K562 (cell line): ENCODE data around the gene NEMP1. TPM values are rescaled to one million over a fixed set of nuclear protein-coding genes. Genes with fewer than 3 reads are reported as not detected.
A peak's percentile ranks its signal among the peaks of the same experiment; 100 is the strongest.

Experiments used
- ADNP ChIP-seq: fragments of 200-800 bp; sonication (Bioruptor generic); IDR thresholded peaks from 2 replicates; pipeline ENCODE4 v1.6.1; 2016; ENCODE audit warnings: missing genetic modification characterization, missing compliant biosample characterization
- ARID2 ChIP-seq: fragments of 450-650 bp; IDR thresholded peaks from 2 replicates; pipeline ENCODE4 v1.6.1; 2017; ENCODE audit warnings: antibody characterized with exemption, mild to moderate bottlenecking
- CBFB ChIP-seq: sonication (generic); formaldehyde crosslinking; IDR thresholded peaks from 2 replicates; pipeline ENCODE4 v1.4.0; 2020; ENCODE audit warnings: mild to moderate bottlenecking, missing genetic modification reagents
- KLF10 ChIP-seq: fragments of 250-450 bp; sonication (Bioruptor Pico); IDR thresholded peaks from 2 replicates; pipeline ENCODE4 v1.6.1; 2021; ENCODE audit warnings: matching md5 sums
- NFIC ChIP-seq: fragments of 450-650 bp; IDR thresholded peaks from 2 replicates; pipeline ENCODE4 v1.6.1; 2017; ENCODE audit warnings: mild to moderate bottlenecking, inconsistent platforms
- NR2C1 ChIP-seq, 2 experiments: fragments of 450-650 bp; IDR thresholded peaks; 2 replicates each; pipeline ENCODE4 v1.6.1; 2017; ENCODE audit warnings: mild to moderate bottlenecking in 2 of 2, antibody characterized with exemption in 1 of 2, inconsistent platforms in 1 of 2, missing compliant biosample characterization in 1 of 2, missing genetic modification characterization in 1 of 2
- NUFIP1 ChIP-seq: fragments of 450-650 bp; IDR thresholded peaks from 2 replicates; pipeline ENCODE4 v1.6.1; 2018; ENCODE audit not compliant: partially characterized antibody
- POLR2G ChIP-seq: fragments of 200-400 bp; formaldehyde crosslinking; IDR thresholded peaks from 2 replicates; pipeline ENCODE4 v1.6.1; 2017; ENCODE audit warnings: low read depth, mild to moderate bottlenecking, antibody characterized with exemption, low read length, moderate library complexity
- PTRF ChIP-seq: fragments of 450-650 bp; IDR thresholded peaks from 2 replicates; pipeline ENCODE4 v1.6.1; 2016; ENCODE audit warnings: mild to moderate bottlenecking, missing genetic modification characterization, missing compliant biosample characterization
- RBFOX2 ChIP-seq: fragments of 200-400 bp; formaldehyde crosslinking; IDR thresholded peaks from 2 replicates; pipeline ENCODE4 v1.6.1; 2017; ENCODE audit warnings: low read depth, mild to moderate bottlenecking, low read length, moderate library complexity
- RBM22 ChIP-seq: fragments of 200-400 bp; formaldehyde crosslinking; IDR thresholded peaks from 2 replicates; pipeline ENCODE4 v1.6.1; 2018; ENCODE audit warnings: low read length, low read depth; ENCODE audit not compliant: poor library complexity, severe bottlenecking
- RERE ChIP-seq: sonication (generic); formaldehyde crosslinking; IDR thresholded peaks from 2 replicates; pipeline ENCODE4 v1.8.0; 2023; ENCODE audit warnings: missing genetic modification reagents, mild to moderate bottlenecking, borderline replicate concordance
- SAFB2 ChIP-seq: fragments of 200-400 bp; formaldehyde crosslinking; IDR thresholded peaks from 2 replicates; pipeline ENCODE4 v1.6.1; 2018; ENCODE audit warnings: borderline replicate concordance, low read length, low read depth, moderate library complexity; ENCODE audit not compliant: severe bottlenecking
- TFAP4 ChIP-seq: sonication (generic); formaldehyde crosslinking; IDR thresholded peaks from 2 replicates; pipeline ENCODE4 v1.8.0; 2022; ENCODE audit warnings: missing genetic modification reagents, mild to moderate bottlenecking, moderate library complexity, borderline replicate concordance
- TOE1 ChIP-seq, 2 experiments: fragments of 450-650 bp in 1 of 2; sonication (generic) in 1 of 2; formaldehyde crosslinking in 1 of 2; IDR thresholded peaks; 2 replicates each; pipeline versions ENCODE4 v1.7.1 to v1.8.0; 2016 to 2022; ENCODE audit warnings: borderline replicate concordance in 2 of 2, mild to moderate bottlenecking in 2 of 2, antibody characterized with exemption in 1 of 2, inconsistent platforms in 1 of 2, low read depth in 1 of 2, missing genetic modification reagents in 1 of 2, moderate library complexity in 1 of 2
- ZBTB9 ChIP-seq: fragments of 450-650 bp; formaldehyde crosslinking; IDR thresholded peaks from 2 replicates; pipeline ENCODE4 v1.4.0; 2020; ENCODE audit warnings: mild to moderate bottlenecking, moderate library complexity
- ZFPM2 ChIP-seq: fragments of 250-450 bp; sonication (Bioruptor Pico); IDR thresholded peaks from 2 replicates; pipeline ENCODE4 v1.5.1; 2022; ENCODE audit warnings: mild to moderate bottlenecking
- ZKSCAN3 ChIP-seq: fragments of 250-450 bp; sonication (Bioruptor Pico); IDR thresholded peaks from 2 replicates; pipeline ENCODE4 v1.4.0; 2020
- polyA plus RNA-seq, 8 experiments: library from polyadenylated mRNA; depleted of rRNA in 4 of 8; stranded (reverse) in 5 of 8; unstranded in 3 of 8; fragments of >200 nt; fragmentation: Nextera tagmentation in 2 of 8; fragmentation: Illumina TruSeq in 1 of 8; extraction: Ambion mirVana in 2 of 8; extraction: Trizol in 1 of 8; gene quantifications; 2 replicates each; pipeline versions ENCODE4 v1.2.1 to v1.2.3, GENCODE V29; 2011 to 2014; ENCODE audit warnings: inconsistent platforms in 1 of 8, missing spikeins in 1 of 8
- total RNA-seq, 7 experiments: library from RNA; depleted of rRNA in 6 of 7; stranded (reverse); fragments of >200 nt in 6 of 7; fragmentation: Illumina TruSeq in 2 of 7; extraction: Trizol in 2 of 7; gene quantifications; 2 replicates each; pipeline versions ENCODE4 v1.2.1 to v1.2.3, GENCODE V29; 2011 to 2021; ENCODE audit warnings: low replicate concordance in 1 of 7

NEMP1 gene
- total and polyA plus RNA-seq, 9 of the 15 experiments (the other 6 are each of a cell fraction or from before 2014, with no cell fraction given), result 9.5 to 82.2 (median 41.2) TPM

- TF ChIP-seq NFIC, result no peak
- peak; percentile 14; the same call in 1 of the 2 replicates for TF ChIP-seq TFAP4 (CRISPR knock-in tag)
- TF ChIP-seq PTRF (tag), result no peak
- TF ChIP-seq NUFIP1, result no peak
- no peak for TF ChIP-seq ADNP
- TF ChIP-seq KLF10, result no peak
- TF ChIP-seq SAFB2, result no peak
- no peak for TF ChIP-seq ZFPM2 (CRISPR knock-in tag)
- TF ChIP-seq RBFOX2, result peak; percentile 26; the same call in 1 of the 2 replicates
- no peak for TF ChIP-seq ARID2
- no peak for TF ChIP-seq RBM22
- no peak for TF ChIP-seq ZBTB9 (CRISPR knock-in tag)
- 0 out of 2 replicates have a peak, but pooled peaks have one; percentile 51 for TF ChIP-seq POLR2G
- no peak for TF ChIP-seq TOE1 (IDR thresholded peaks at IDR 0.05; ENCODE audit: borderline replicate concordance)
- TF ChIP-seq TOE1 (CRISPR knock-in tag; IDR thresholded peaks at IDR 0.05; ENCODE audit: borderline replicate concordance, low read depth), result no peak
- TF ChIP-seq RERE (CRISPR knock-in tag), result no peak
- TF ChIP-seq NR2C1 (IDR thresholded peaks at IDR 0.05), result no peak
- TF ChIP-seq NR2C1 (tag; IDR thresholded peaks at IDR 0.05), result no peak
- TF ChIP-seq ZKSCAN3 (CRISPR knock-in tag), result no peak
- no peak for TF ChIP-seq CBFB
Observed at GRCh38 chr12:57090924-57091637, 12.5 kb upstream of the NEMP1 start (continued).
